Hepatocyte (in vitro differentiated cells): ENCODE results near the gene CCM2L. TPM values are rescaled to one million over a fixed set of nuclear protein-coding genes. Genes with fewer than 3 reads are reported as not detected.

ENCODE experiments used
- DNase-seq: peaks from one replicate; pipeline ENCODE4 v3.0.0-alpha.2; 2016; ENCODE audit warnings: low spot score
- H2AFZ ChIP-seq: fragments of 200-600 bp; sonication (generic); 2 replicates; pipeline ENCODE4 v1.6.0; 2016; ENCODE audit warnings: antibody characterized with exemption, mild to moderate bottlenecking
- H3K27ac ChIP-seq: fragments of 200-600 bp; sonication (generic); 2 replicates; pipeline ENCODE4 v1.5.1; 2016; ENCODE audit warnings: mild to moderate bottlenecking
- H3K27me3 ChIP-seq: fragments of 200-600 bp; sonication (generic); 2 replicates; pipeline ENCODE4 v1.6.1; 2016
- H3K36me3 ChIP-seq: fragments of 200-600 bp; sonication (generic); replicated peaks from 2 replicates; pipeline ENCODE4 v1.5.1; 2016; ENCODE audit warnings: low read depth; ENCODE audit not compliant: insufficient read depth
- H3K4me1 ChIP-seq: fragments of 200-600 bp; sonication (generic); 2 replicates; pipeline ENCODE4 v1.5.1; 2016; ENCODE audit warnings: mild to moderate bottlenecking, moderate library complexity; ENCODE audit not compliant: insufficient read depth
- H3K4me2 ChIP-seq: fragments of 200-600 bp; sonication (generic); 2 replicates; pipeline ENCODE4 v1.6.0; 2016
- H3K4me3 ChIP-seq: fragments of 200-600 bp; sonication (generic); 2 replicates; pipeline ENCODE4 v1.5.1; 2016; ENCODE audit warnings: mild to moderate bottlenecking
- H3K79me2 ChIP-seq: fragments of 200-600 bp; sonication (generic); 2 replicates; pipeline ENCODE4 v1.6.0; 2017; ENCODE audit warnings: mild to moderate bottlenecking
- H3K9me2 ChIP-seq: fragments of 200-600 bp; sonication (generic); replicated peaks from 2 replicates; pipeline ENCODE4 v1.6.0; 2017; ENCODE audit warnings: mild to moderate bottlenecking; ENCODE audit not compliant: insufficient read depth
- H3K9me3 ChIP-seq: fragments of 200-600 bp; sonication (generic); 2 replicates; pipeline ENCODE4 v1.5.1; 2016; ENCODE audit warnings: low read depth, mild to moderate bottlenecking
- H4K20me1 ChIP-seq: fragments of 200-600 bp; sonication (generic); 2 replicates; pipeline ENCODE4 v1.6.0; 2016; ENCODE audit warnings: mild to moderate bottlenecking; ENCODE audit not compliant: insufficient read depth, poor library complexity, severe bottlenecking
- CTCF ChIP-seq: fragments of 200-600 bp; sonication (generic); IDR thresholded peaks from 2 replicates; pipeline ENCODE4 v1.5.1; 2016; ENCODE audit warnings: antibody characterized with exemption, mild to moderate bottlenecking; ENCODE audit not compliant: poor library complexity
- EZH2 ChIP-seq: fragments of 200-600 bp; sonication (generic); IDR thresholded peaks from 2 replicates; pipeline ENCODE4 v1.6.1; 2016; ENCODE audit warnings: antibody characterized with exemption, mild to moderate bottlenecking, borderline replicate concordance
- EZH2phosphoT487 ChIP-seq: fragments of 200-600 bp; sonication (generic); IDR thresholded peaks from one replicate; pipeline ENCODE4 v1.6.1; 2018; ENCODE audit warnings: antibody characterized with exemption, mild to moderate bottlenecking, low read depth, moderate library complexity; ENCODE audit not compliant: unreplicated experiment, severe bottlenecking
- WGBS: methylation state at CpG from one replicate; pipeline ENCODE4 v1.1.6; 2016; ENCODE audit warnings: low lambda C conversion rate; ENCODE audit errors: missing lambda C conversion rate; 5-methylcytosine and 5-hydroxymethylcytosine counted together
- polyA plus RNA-seq: library from polyadenylated mRNA; unstranded; fragments of >200 nt; fragmentation: Nextera tagmentation; extraction: Ambion mirVana; gene quantifications from 2 replicates; pipeline ENCODE4 v1.2.1, GENCODE V29; 2016
- total RNA-seq: library from RNA; depleted of rRNA; stranded (reverse); fragments of >200 nt; gene quantifications from 2 replicates; pipeline ENCODE4 v1.2.3, GENCODE V29; 2014

Gene CCM2L
- total RNA-seq (0.77 and 0.80 TPM in 2 replicates), polyA plus RNA-seq (0.56 and 1.0 TPM in 2 replicates)

- Histone ChIP-seq H3K27me3 (peaks cover 58% of the 10 kb centered on the region), H3K9me2 (no peaks in the 10 kb centered on the region), H3K36me3 (no peaks in the 10 kb centered on the region), H3K27ac (no peak within 1 kb of the TSS), H3K79me2 (no peaks in the 10 kb centered on the region), H3K4me1 (no peaks in the 10 kb centered on the region), H3K4me2 (no peak within 1 kb of the TSS), H4K20me1 (no peaks in the 10 kb centered on the region), H3K4me3 (no peak within 1 kb of the TSS), H2AFZ (no peak within 1 kb of the TSS), H3K9me3 (no peaks in the 10 kb centered on the region)
- DNase-seq = no peak
- TF ChIP-seq CTCF (no peak), EZH2 (no peak), EZH2phosphoT487 (no peak)
- WGBS = 66% methylated on average over 2 of the region's 2 CpGs
These were observed at the start of gene CCM2L for GRCh38 chr20:32010101-32010500. CCM2L (plus strand) TSS chr20:32010438; CDS start chr20:32010455, 17 bp downstream.

GRCh38 chr20:31962761-31963160 is 47.5 kb upstream of the CCM2L start:
- Histone ChIP-seq H3K79me2 (no peaks in the 10 kb centered on the region), H3K9me3 (no peaks in the 10 kb centered on the region), H3K27me3 (peaks cover 86% of the 10 kb centered on the region), H3K4me3 (no peak overlapping the region), H2AFZ (no peak overlapping the region), H3K4me1 (no peaks in the 10 kb centered on the region), H3K27ac (no peak overlapping the region), H3K9me2 (no peaks in the 10 kb centered on the region), H3K36me3 (no peaks in the 10 kb centered on the region), H3K4me2 (no peak overlapping the region), H4K20me1 (no peaks in the 10 kb centered on the region)
- DNase-seq = no peak
- WGBS = 55% methylated on average over 2 of the region's 2 CpGs
- TF ChIP-seq CTCF (no peak), EZH2 (no peak), EZH2phosphoT487 (no peak)

GRCh38 chr20:31963889-31964288 is 46.3 kb upstream of the CCM2L start:
- Histone ChIP-seq H3K4me3 (no peak overlapping the region), H3K9me3 (no peaks in the 10 kb centered on the region), H3K4me1 (peaks cover 3% of the 10 kb centered on the region), H3K27ac (no peak overlapping the region), H3K79me2 (no peaks in the 10 kb centered on the region), H3K9me2 (no peaks in the 10 kb centered on the region), H4K20me1 (no peaks in the 10 kb centered on the region), H3K36me3 (no peaks in the 10 kb centered on the region), H3K4me2 (no peak overlapping the region), H2AFZ (no peak overlapping the region), H3K27me3 (peaks cover 78% of the 10 kb centered on the region)
- WGBS = 78% methylated on average over 6 of the region's 6 CpGs
- TF ChIP-seq EZH2 (no peak), EZH2phosphoT487 (no peak), CTCF (no peak)
- no peak for DNase-seq
